HepG2 (cell line): ENCODE data around the gene TTC1. TPM values are rescaled to one million over a fixed set of nuclear protein-coding genes. Genes with fewer than 3 reads are reported as not detected.

Experiments
- ATAC-seq: fragments of 200-7000 bp; cut with Tn5 transposase; 3 replicates; pipeline ENCODE4 v1.9.1; 2020; ENCODE audit warnings: mild to moderate bottlenecking, moderate library complexity
- BruUV-seq: library from RNA; stranded (reverse); fragments of 400-500 nt; replicated peaks from 2 replicates; lab custom pipeline; 2021; lab: Mats Ljungman, UMichigan
- CTCF ChIA-PET: fragments of 300-600 bp; formaldehyde crosslinking; extraction: SDS; loops from one replicate; lab custom pipeline; 2021; ENCODE audit warnings: low total read pairs, inconsistent platforms, low intra/inter-chr PET ratio; lab: Yijun Ruan, JAX
- POLR2A ChIA-PET: fragments of 350-600 bp; sonication (Branson Sonifier 250); formaldehyde crosslinking; loops from one replicate; lab custom pipeline; 2020; ENCODE audit warnings: antibody characterized with exemption, inconsistent platforms; lab: Yijun Ruan, JAX
- DNase-seq: peaks from one replicate; pipeline ENCODE4 v3.0.0-alpha.2; 2015; ENCODE audit warnings: low spot score
- FAIRE-seq: peaks from 3 replicates; lab custom pipeline; 2011; peaks lifted over from hg19 to GRCh38; lab: Jason Lieb, UNC
- H2AFZ ChIP-seq: one replicate; pipeline ENCODE4 v1.6.1; 2011; ENCODE audit warnings: low read length, inconsistent platforms
- H3K27ac ChIP-seq: fragments of 300-600 bp; 3 replicates; pipeline ENCODE4 v1.8.0; 2011; ENCODE audit warnings: mixed run types, mild to moderate bottlenecking, mixed read lengths, low read length, inconsistent platforms; ENCODE audit not compliant: insufficient read depth; ENCODE audit errors: extremely low read length
- H3K27me3 ChIP-seq, 2 experiments: fragments of 200-600 bp in 1 of 2; 2 replicates in 1 of 2; 3 replicates in 1 of 2; pipeline versions ENCODE4 v1.6.0 to v1.8.0; 2011; ENCODE audit warnings: low read length in 2 of 2, mild to moderate bottlenecking in 2 of 2, moderate library complexity in 2 of 2, inconsistent platforms in 1 of 2; ENCODE audit not compliant: insufficient read depth in 2 of 2, control insufficient read depth in 1 of 2
- H3K36me3 ChIP-seq, 2 experiments: fragments of 200-600 bp in 1 of 2; replicated peaks in 1 of 2; 2 replicates in 1 of 2; 3 replicates in 1 of 2; pipeline versions ENCODE4 v1.5.1 to v1.8.0; 2011; ENCODE audit warnings: low read length in 2 of 2, inconsistent platforms in 1 of 2; ENCODE audit not compliant: insufficient read depth in 2 of 2, control insufficient read depth in 1 of 2
- H3K4me1 ChIP-seq: 2 replicates; pipeline ENCODE4 v1.5.1; 2012; ENCODE audit warnings: low read length, inconsistent platforms; ENCODE audit not compliant: insufficient read depth
- H3K4me2 ChIP-seq: 2 replicates; pipeline ENCODE4 v1.6.0; 2011; ENCODE audit warnings: low read depth, low read length, inconsistent platforms
- H3K4me3 ChIP-seq, 3 experiments: fragments of 200-600 bp in 1 of 3; sonication (generic), shearing (Covaris generic) in 1 of 3; replicated peaks in 1 of 3; 2 replicates each; pipeline ENCODE4 v1.5.1; 2011 to 2016; ENCODE audit warnings: low read length in 3 of 3, inconsistent platforms in 2 of 3, low read depth in 2 of 3, mild to moderate bottlenecking in 2 of 3, control low read depth in 1 of 3, mixed read lengths in 1 of 3; ENCODE audit not compliant: insufficient read depth in 1 of 3
- H3K79me2 ChIP-seq: one replicate; pipeline ENCODE4 v1.6.1; 2011; ENCODE audit warnings: low read length, inconsistent platforms; ENCODE audit not compliant: insufficient read depth
- H3K9ac ChIP-seq: 2 replicates; pipeline ENCODE4 v1.6.0; 2011; ENCODE audit warnings: mild to moderate bottlenecking, low read depth, low read length, inconsistent platforms; ENCODE audit not compliant: insufficient read depth
- H3K9me3 ChIP-seq: 2 replicates; pipeline ENCODE4 v1.5.1; 2012; ENCODE audit warnings: mild to moderate bottlenecking, low read length
- H4K20me1 ChIP-seq: 2 replicates; pipeline ENCODE4 v1.6.0; 2011; ENCODE audit warnings: inconsistent platforms, mild to moderate bottlenecking, low read length, moderate library complexity; ENCODE audit not compliant: insufficient read depth
- CENPT ChIP-seq: sonication (generic); formaldehyde crosslinking; IDR thresholded peaks from 2 replicates; pipeline ENCODE4 v1.8.0; 2022; ENCODE audit warnings: low read depth, mild to moderate bottlenecking, moderate library complexity, missing genetic modification reagents
- MLXIP ChIP-seq: sonication (generic); formaldehyde crosslinking; IDR thresholded peaks from 2 replicates; pipeline ENCODE4 v1.9.0; 2021; ENCODE audit warnings: missing genetic modification reagents, borderline replicate concordance
- MTF2 ChIP-seq: sonication (generic); formaldehyde crosslinking; IDR thresholded peaks from 2 replicates; pipeline ENCODE4 v1.5.0; 2020; ENCODE audit warnings: missing genetic modification reagents, borderline replicate concordance
- PHF20 ChIP-seq: sonication (generic); formaldehyde crosslinking; IDR thresholded peaks from 2 replicates; pipeline ENCODE4 v1.5.0; 2020; ENCODE audit warnings: mild to moderate bottlenecking, missing genetic modification reagents
- SIN3B ChIP-seq: fragments of 150-350 bp; IDR thresholded peaks from 2 replicates; pipeline ENCODE4 v1.6.1; 2014; ENCODE audit warnings: low read length
- THRA ChIP-seq: sonication (generic); formaldehyde crosslinking; IDR thresholded peaks from 2 replicates; pipeline ENCODE4 v1.4.0; 2020; ENCODE audit warnings: missing genetic modification reagents, borderline replicate concordance
- ZFX ChIP-seq: sonication (generic); formaldehyde crosslinking; IDR thresholded peaks from 2 replicates; pipeline ENCODE4 v1.4.0; 2020; ENCODE audit warnings: mild to moderate bottlenecking, low read depth, missing genetic modification reagents, moderate library complexity
- ZNF720 ChIP-seq: sonication (generic); formaldehyde crosslinking; IDR thresholded peaks from 2 replicates; pipeline ENCODE4 v1.4.0; 2020; ENCODE audit warnings: missing genetic modification reagents
- ZNF777 ChIP-seq: sonication (generic); formaldehyde crosslinking; IDR thresholded peaks from 2 replicates; pipeline ENCODE4 v1.4.0; 2020; ENCODE audit warnings: missing genetic modification reagents
- ZNF800 ChIP-seq: sonication (generic); formaldehyde crosslinking; IDR thresholded peaks from 2 replicates; pipeline ENCODE4 v1.4.0; 2020; ENCODE audit warnings: missing genetic modification reagents
- WGBS: methylation state at CpG from one replicate; pipeline ENCODE4 v1.1.6; 2017; ENCODE audit warnings: low lambda C conversion rate; 5-methylcytosine and 5-hydroxymethylcytosine counted together
- in situ Hi-C: cut with HindIII; loops from 2 replicates; pipeline ENCODE4 v1.10.0; 2017; ENCODE audit warnings: low pct_unique_long_range_greater_than_20kb; ENCODE audit not compliant: extremely low pct_ligation_motif_present
- intact Hi-C: fragments of 100-400 bp; cut with micrococcal nuclease; formaldehyde crosslinking; loops from one replicate; pipeline ENCODE4 v1.10.0; 2022; ENCODE audit not compliant: unreplicated experiment
- polyA plus RNA-seq, 8 experiments: library from polyadenylated mRNA; depleted of rRNA in 3 of 8; stranded (reverse) in 7 of 8; unstranded in 1 of 8; fragments of >200 nt; fragmentation: Illumina TruSeq in 4 of 8; extraction: Trizol in 4 of 8; gene quantifications; 2 replicates each; pipeline versions ENCODE4 v1.2.1 to v1.2.3, GENCODE V29; 2011 to 2016; ENCODE audit warnings: low read depth in 4 of 8, missing spikeins in 1 of 8, mixed read lengths in 1 of 8; ENCODE audit not compliant: insufficient read depth in 1 of 8
- total RNA-seq, 5 experiments: library from RNA; depleted of rRNA; stranded (reverse); fragments of >200 nt; fragmentation: Illumina TruSeq; extraction: Trizol; gene quantifications; 2 replicates each; pipeline ENCODE4 v1.2.3, GENCODE V29; 2016; ENCODE audit warnings: low read depth in 1 of 5

The TTC1 gene
- total and polyA plus RNA-seq, 2 of the 13 experiments (the other 11 are each of a cell fraction or from before 2014, with no cell fraction given): 16.1 to 72.1 TPM

- peaks cover 1 to 25% of the 10 kb centered on the region in 2 experiments; a peak in 4 of 5 replicates for H3K27me3 ChIP-seq
- H2AFZ ChIP-seq: no peak overlapping the region
- H3K27ac ChIP-seq: no peak overlapping the region
- ATAC-seq (peak; percentile 83), DNase-seq (no peak), FAIRE-seq (no peak)
- no peaks in the 10 kb centered on the region for H3K36me3 ChIP-seq
- no TSS peak for BruUV-seq
- in situ Hi-C loops (no loop called here), intact Hi-C loops (no loop called here)
- no peak overlapping the region; the same call in 1 of the 2 replicates for H3K4me2 ChIP-seq
- H4K20me1 ChIP-seq: no peaks in the 10 kb centered on the region
- no peak overlapping the region for H3K9ac ChIP-seq
- H3K4me3 ChIP-seq: no peak overlapping the region
- H3K4me1 ChIP-seq: no peaks in the 10 kb centered on the region
- CTCF ChIA-PET: no interaction called here
- POLR2A ChIA-PET: no interaction called here
- no CpG with 5 or more reads among the region's 76 CpGs for WGBS
- no peaks in the 10 kb centered on the region for H3K9me3 ChIP-seq
- H3K79me2 ChIP-seq: no peaks in the 10 kb centered on the region
- TF ChIP-seq PHF20 (CRISPR knock-in tag) (no peak), ZNF800 (CRISPR knock-in tag) (0 out of 2 replicates have a peak, but pooled peaks have one; percentile 35), ZNF777 (CRISPR knock-in tag) (peak; percentile 58; the same call in 1 of the 2 replicates)
Observed at GRCh38 chr5:159971931-159972461, 36.9 kb upstream of the TTC1 start.

GRCh38 chr5:159972538-159973362 is 36.2 kb upstream of the TTC1 start:
- FAIRE-seq (no peak), DNase-seq (no peak), ATAC-seq (no peak; the same call in 2 of the 3 replicates)
- Histone ChIP-seq H3K36me3 (no peaks in the 10 kb centered on the region), H3K27ac (no peak overlapping the region), H4K20me1 (no peaks in the 10 kb centered on the region), H3K4me3 (no peak overlapping the region), H3K79me2 (no peaks in the 10 kb centered on the region), H3K9me3 (no peaks in the 10 kb centered on the region), H3K4me1 (no peaks in the 10 kb centered on the region), H3K27me3 (peaks cover 1 to 25% of the 10 kb centered on the region in 2 experiments; a peak in 4 of 5 replicates), H3K4me2 (no peak overlapping the region), H2AFZ (no peak overlapping the region), H3K9ac (no peak overlapping the region)
- intact Hi-C loops: no loop called here
- POLR2A ChIA-PET: no interaction called here
- 66% methylated on average over 29 of the region's 50 CpGs for WGBS
- no TSS peak for BruUV-seq
- in situ Hi-C loops: no loop called here
- CTCF ChIA-PET: no interaction called here
- no peak for TF ChIP-seq ZNF720 (CRISPR knock-in tag)
- TF ChIP-seq CENPT (CRISPR knock-in tag): no peak
- TF ChIP-seq THRA (CRISPR knock-in tag): no peak
- TF ChIP-seq SIN3B: no peak
- TF ChIP-seq ZFX (CRISPR knock-in tag): no peak
- TF ChIP-seq MLXIP: no peak
- TF ChIP-seq MTF2: no peak
